Measurements from ENCODE around the gene IKZF2. TPM values are rescaled to one million over a fixed set of nuclear protein-coding genes. Genes with fewer than 3 reads are reported as not detected.

The IKZF2 gene
- total and polyA plus RNA-seq, 2 donors (not counting 3 experiments of a cell fraction or from before 2014, with no cell fraction given) = 0.08 to 0.46 TPM

DNA sequence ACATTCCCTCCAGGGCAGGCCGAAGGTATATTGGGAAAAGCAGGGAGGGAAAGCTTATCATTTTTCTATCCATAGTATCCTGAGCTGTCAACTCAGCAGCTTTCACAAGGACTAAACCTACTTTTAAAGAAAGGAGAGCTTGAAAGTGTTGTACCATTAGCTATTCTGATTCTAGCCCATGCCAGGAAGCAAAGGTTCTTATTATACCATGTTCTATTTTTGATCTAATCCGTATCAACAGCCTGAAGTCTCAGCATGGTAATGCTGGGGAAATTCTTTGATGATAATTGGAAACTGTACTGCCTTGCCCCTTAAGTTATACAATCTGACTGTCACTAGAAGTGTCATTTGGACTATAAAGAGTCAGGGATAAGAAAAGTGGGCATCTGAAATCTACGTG lies 193.3 kb downstream of the IKZF2 start:
- Histone ChIP-seq H2AFZ (ENCODE audit: low read depth, low read length) (no peak overlapping the region), H3K4me3 (replicated peaks in 1 of 3; ENCODE audit: insufficient read depth in 1 of 3, low read depth in 1 of 3, low read length in 3 of 3) (no peak overlapping the region), H3K9me3 (replicated peaks; ENCODE audit: control insufficient read depth, insufficient read depth, low read length) (no peaks in the 10 kb centered on the region), H3K79me2 (ENCODE audit: control insufficient read depth, insufficient read depth, low read length) (no peaks in the 10 kb centered on the region), H3K9me1 (replicated peaks; ENCODE audit: control insufficient read depth, extremely low read depth, insufficient read depth, low read length) (no peaks in the 10 kb centered on the region), H3K36me3 (ENCODE audit: control insufficient read depth in 2 of 2, extremely low read depth in 1 of 2, insufficient read depth in 2 of 2, low read length in 2 of 2) (no peaks in the 10 kb centered on the region), H4K20me1 (replicated peaks; ENCODE audit: control insufficient read depth, extremely low read depth, insufficient read depth, low read length) (no peaks in the 10 kb centered on the region), H3K9ac (replicated peaks; ENCODE audit: extremely low read depth, insufficient read depth, low read length) (no peak overlapping the region), H3K27me3 (ENCODE audit: control insufficient read depth in 2 of 2, insufficient read depth in 2 of 2, low read length in 2 of 2) (no peaks in the 10 kb centered on the region), H3K27ac (ENCODE audit: insufficient read depth, low read depth, low read length) (no peak overlapping the region), H3K4me2 (ENCODE audit: insufficient read depth, low read length) (no peak overlapping the region), H3K4me1 (ENCODE audit: control insufficient read depth, extremely low read depth, insufficient read depth, low read length) (no peaks in the 10 kb centered on the region)
- intact Hi-C loops (cut with micrococcal nuclease) (no loop called here), dilution Hi-C loops (cut with MboI; ENCODE audit: extremely low pct_ligation_motif_present, low sequenced_read_pairs) (no loop called here)
- ChIA-PET POLR2A (no interaction called here), CTCF (interaction anchor here (0.9 to 1.7 kb wide), 6 partner anchors 8 to 181 kb away, joined by 3 to 6 read pairs (median 4); no protein-coding TSS in a partner anchor)
- no TSS peak for BruUV-seq (replicated peaks)
- TF ChIP-seq POLR2A (IDR thresholded peaks at IDR 0.05; ENCODE audit: low read depth, low read length) = no peak
- no peak for TF ChIP-seq FOS (IDR thresholded peaks at IDR 0.05; ENCODE audit: borderline replicate concordance, insufficient read depth, low read length)
- TF ChIP-seq POLR2AphosphoS5 (IDR thresholded peaks at IDR 0.05; ENCODE audit: insufficient read depth, low read depth, low read length) = no peak
- TF ChIP-seq, protein P1, sequence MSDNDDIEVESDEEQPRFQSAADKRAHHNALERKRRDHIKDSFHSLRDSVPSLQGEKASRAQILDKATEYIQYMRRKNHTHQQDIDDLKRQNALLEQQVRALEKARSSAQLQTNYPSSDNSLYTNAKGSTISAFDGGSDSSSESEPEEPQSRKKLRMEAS (IDR thresholded peaks at IDR 0.05; ENCODE audit: insufficient read depth, insufficient read length) = no peak
- TF ChIP-seq JUN (IDR thresholded peaks at IDR 0.05; ENCODE audit: borderline replicate concordance, insufficient read depth, insufficient read length, low read depth) = no peak
- no peak for TF ChIP-seq EZH2 (IDR thresholded peaks at IDR 0.05; ENCODE audit: borderline replicate concordance, low read depth, low read length, severe bottlenecking)
- TF ChIP-seq MYC (IDR thresholded peaks at IDR 0.05; ENCODE audit: low read depth, low read length) = no peak
- TF ChIP-seq, protein P2, sequence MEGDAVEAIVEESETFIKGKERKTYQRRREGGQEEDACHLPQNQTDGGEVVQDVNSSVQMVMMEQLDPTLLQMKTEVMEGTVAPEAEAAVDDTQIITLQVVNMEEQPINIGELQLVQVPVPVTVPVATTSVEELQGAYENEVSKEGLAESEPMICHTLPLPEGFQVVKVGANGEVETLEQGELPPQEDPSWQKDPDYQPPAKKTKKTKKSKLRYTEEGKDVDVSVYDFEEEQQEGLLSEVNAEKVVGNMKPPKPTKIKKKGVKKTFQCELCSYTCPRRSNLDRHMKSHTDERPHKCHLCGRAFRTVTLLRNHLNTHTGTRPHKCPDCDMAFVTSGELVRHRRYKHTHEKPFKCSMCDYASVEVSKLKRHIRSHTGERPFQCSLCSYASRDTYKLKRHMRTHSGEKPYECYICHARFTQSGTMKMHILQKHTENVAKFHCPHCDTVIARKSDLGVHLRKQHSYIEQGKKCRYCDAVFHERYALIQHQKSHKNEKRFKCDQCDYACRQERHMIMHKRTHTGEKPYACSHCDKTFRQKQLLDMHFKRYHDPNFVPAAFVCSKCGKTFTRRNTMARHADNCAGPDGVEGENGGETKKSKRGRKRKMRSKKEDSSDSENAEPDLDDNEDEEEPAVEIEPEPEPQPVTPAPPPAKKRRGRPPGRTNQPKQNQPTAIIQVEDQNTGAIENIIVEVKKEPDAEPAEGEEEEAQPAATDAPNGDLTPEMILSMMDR (IDR thresholded peaks at IDR 0.05; ENCODE audit: extremely low read depth in 1 of 2, insufficient read depth in 1 of 2, low read depth in 1 of 2, low read length in 2 of 2) = no peak
- TF ChIP-seq GATA2 (IDR thresholded peaks at IDR 0.05; ENCODE audit: insufficient read depth, insufficient read length, low read depth, low read length) = no peak
- no peak for FAIRE-seq
- no peak for DNase-seq (ENCODE audit: low read depth, low spot score)

All from endothelial cell of umbilical vein (primary cell).